Panc1 (cell line): Measurements from ENCODE around the gene ARPC4. TPM values are rescaled to one million over a fixed set of nuclear protein-coding genes. Genes with fewer than 3 reads are reported as not detected.
A peak's percentile ranks its signal among the peaks of the same experiment; 100 is the strongest.

Experiments
- ATAC-seq: fragments of 200-7000 bp; cut with Tn5 transposase; 2 replicates; pipeline ENCODE4 v1.9.1; 2020; ENCODE audit warnings: mild to moderate bottlenecking, moderate library complexity
- BruUV-seq: library from RNA; stranded (reverse); fragments of 400-500 nt; replicated peaks from 2 replicates; lab custom pipeline; 2021; lab: Mats Ljungman, UMichigan
- CTCF ChIA-PET: fragments of 300-600 bp; sonication (Branson Sonifier 250); formaldehyde crosslinking; loops from one replicate; lab custom pipeline; 2022; ENCODE audit warnings: antibody characterized with exemption; lab: Charles Lee
- POLR2A ChIA-PET: fragments of 300-600 bp; sonication (Branson Sonifier 250); formaldehyde crosslinking; loops from one replicate; lab custom pipeline; 2022; ENCODE audit warnings: antibody characterized with exemption; lab: Charles Lee
- DNase-seq: peaks from one replicate; pipeline ENCODE4 v3.0.0-alpha.2; 2010; ENCODE audit warnings: low read depth, low spot score
- H3K27ac ChIP-seq: 2 replicates; pipeline ENCODE4 v1.5.1; 2011; ENCODE audit warnings: mild to moderate bottlenecking, low read length, inconsistent platforms
- H3K27me3 ChIP-seq: fragments of 200-500 bp; sonication (Bioruptor generic); 2 replicates; pipeline ENCODE4 v1.6.0; 2014; ENCODE audit warnings: low read length, inconsistent platforms; ENCODE audit not compliant: control insufficient read depth, insufficient read depth
- H3K36me3 ChIP-seq: fragments of 200-500 bp; sonication (Bioruptor generic); 2 replicates; pipeline ENCODE4 v1.5.1; 2014; ENCODE audit warnings: inconsistent platforms, mild to moderate bottlenecking, low read length, moderate library complexity; ENCODE audit not compliant: control insufficient read depth, insufficient read depth
- H3K4me1 ChIP-seq: 2 replicates; pipeline ENCODE4 v1.5.1; 2011; ENCODE audit warnings: inconsistent platforms, mild to moderate bottlenecking, low read length, moderate library complexity; ENCODE audit not compliant: control insufficient read depth, insufficient read depth
- H3K4me3 ChIP-seq, 2 experiments: 2 replicates each; pipeline ENCODE4 v1.5.1; 2011 to 2012; ENCODE audit warnings: low read depth in 2 of 2, low read length in 2 of 2, mild to moderate bottlenecking in 2 of 2, inconsistent platforms in 1 of 2, moderate library complexity in 1 of 2
- H3K9me3 ChIP-seq: fragments of 200-500 bp; sonication (Bioruptor generic); 2 replicates; pipeline ENCODE4 v1.5.1; 2014; ENCODE audit warnings: low read depth, mild to moderate bottlenecking, inconsistent platforms, low read length, moderate library complexity; ENCODE audit not compliant: control insufficient read depth, insufficient read depth
- CTCF ChIP-seq: fragments of 450-650 bp; IDR thresholded peaks from 2 replicates; pipeline ENCODE4 v1.5.1; 2017; ENCODE audit warnings: mild to moderate bottlenecking
- POLR2AphosphoS5 ChIP-seq: IDR thresholded peaks from 2 replicates; pipeline ENCODE4 v1.6.1; 2012; ENCODE audit warnings: mild to moderate bottlenecking, low read depth, low read length, moderate library complexity
- REST ChIP-seq, 2 experiments: IDR thresholded peaks; 2 replicates each; pipeline ENCODE4 v1.6.1; 2011 to 2012; ENCODE audit warnings: low read depth in 2 of 2, control low read depth in 1 of 2, low read length in 1 of 2, mild to moderate bottlenecking in 1 of 2, moderate library complexity in 1 of 2; ENCODE audit not compliant: insufficient read depth in 1 of 2
- SIN3A ChIP-seq: IDR thresholded peaks from 2 replicates; pipeline ENCODE4 v1.6.1; 2012; ENCODE audit warnings: low read depth, mild to moderate bottlenecking, low read length, moderate library complexity, borderline replicate concordance; ENCODE audit not compliant: insufficient read depth
- TCF7L2 ChIP-seq: IDR thresholded peaks from 2 replicates; pipeline ENCODE4 v1.6.1; 2011; ENCODE audit warnings: mild to moderate bottlenecking, low read depth, low read length, inconsistent platforms
- in situ Hi-C: cut with HindIII; loops from 2 replicates; pipeline ENCODE4 v1.10.0; 2016; ENCODE audit warnings: low sequenced_read_pairs, low pct_unique_long_range_greater_than_20kb
- intact Hi-C: fragments of 100-400 bp; cut with micrococcal nuclease; formaldehyde crosslinking; loops from one replicate; pipeline ENCODE4 v1.10.0; 2022; ENCODE audit not compliant: unreplicated experiment
- total RNA-seq: library from RNA; stranded (reverse); gene quantifications from one replicate; pipeline ENCODE4 v1.2.1, GENCODE V29; 2021; ENCODE audit not compliant: unreplicated experiment

The ARPC4 gene
- total RNA-seq, 1 experiment from 2014 or later, result 117 TPM

- TSS peak; percentile 81 for BruUV-seq
- no peak for DNase-seq
- Histone ChIP-seq H3K36me3 (peaks cover 9% of the 10 kb centered on the region), H3K27me3 (no peaks in the 10 kb centered on the region), H3K4me3 (peak overlapping the region; percentile 86 to 87), H3K9me3 (no peaks in the 10 kb centered on the region), H3K27ac (peak overlapping the region; percentile 98), H3K4me1 (peaks cover 7% of the 10 kb centered on the region)
- ChIA-PET CTCF (no interaction called here), POLR2A (interaction anchor here (0.6 to 1.0 kb wide), 5 partner anchors 13 to 204 kb away, joined by 3 to 5 read pairs (median 3); no protein-coding TSS in a partner anchor)
- no peak for TF ChIP-seq REST (IDR thresholded peaks at IDR 0.05; ENCODE audit: insufficient read depth in 1 of 2, low read depth in 2 of 2, low read length in 1 of 2)
- TF ChIP-seq SIN3A, result no peak
- intact Hi-C loops (no loop called here), in situ Hi-C loops (no loop called here)
- ATAC-seq, result peak; percentile 33
These were observed 389 bp downstream of the ARPC4 start for GRCh38 chr3:9793161-9793781.

- no peak for TF ChIP-seq SIN3A
- no peak for TF ChIP-seq TCF7L2
- TF ChIP-seq POLR2AphosphoS5, result no peak
- TF ChIP-seq REST (IDR thresholded peaks at IDR 0.05; ENCODE audit: insufficient read depth in 1 of 2, low read depth in 2 of 2, low read length in 1 of 2), result no peak
- TF ChIP-seq CTCF, result no peak
- no TSS peak for BruUV-seq
- Histone ChIP-seq H3K27me3 (no peaks in the 10 kb centered on the region), H3K4me1 (peaks cover 7% of the 10 kb centered on the region), H3K36me3 (peaks cover 9% of the 10 kb centered on the region), H3K4me3 (no peak overlapping the region), H3K27ac (no peak overlapping the region), H3K9me3 (no peaks in the 10 kb centered on the region)
- intact Hi-C loops (no loop called here), in situ Hi-C loops (no loop called here)
- ChIA-PET POLR2A (no interaction called here), CTCF (no interaction called here)
- no peak for DNase-seq
- no peak for ATAC-seq
These were observed 1.5 kb downstream of the ARPC4 start for GRCh38 chr3:9794400-9794799.
